ENCODE measurements around the gene RPTOR. TPM values are rescaled to one million over a fixed set of nuclear protein-coding genes. Genes with fewer than 3 reads are reported as not detected.
A peak's percentile ranks its signal among the peaks of the same experiment; 100 is the strongest.

The RPTOR gene
- total RNA-seq, 1 donor = 27.9 TPM

DNA sequence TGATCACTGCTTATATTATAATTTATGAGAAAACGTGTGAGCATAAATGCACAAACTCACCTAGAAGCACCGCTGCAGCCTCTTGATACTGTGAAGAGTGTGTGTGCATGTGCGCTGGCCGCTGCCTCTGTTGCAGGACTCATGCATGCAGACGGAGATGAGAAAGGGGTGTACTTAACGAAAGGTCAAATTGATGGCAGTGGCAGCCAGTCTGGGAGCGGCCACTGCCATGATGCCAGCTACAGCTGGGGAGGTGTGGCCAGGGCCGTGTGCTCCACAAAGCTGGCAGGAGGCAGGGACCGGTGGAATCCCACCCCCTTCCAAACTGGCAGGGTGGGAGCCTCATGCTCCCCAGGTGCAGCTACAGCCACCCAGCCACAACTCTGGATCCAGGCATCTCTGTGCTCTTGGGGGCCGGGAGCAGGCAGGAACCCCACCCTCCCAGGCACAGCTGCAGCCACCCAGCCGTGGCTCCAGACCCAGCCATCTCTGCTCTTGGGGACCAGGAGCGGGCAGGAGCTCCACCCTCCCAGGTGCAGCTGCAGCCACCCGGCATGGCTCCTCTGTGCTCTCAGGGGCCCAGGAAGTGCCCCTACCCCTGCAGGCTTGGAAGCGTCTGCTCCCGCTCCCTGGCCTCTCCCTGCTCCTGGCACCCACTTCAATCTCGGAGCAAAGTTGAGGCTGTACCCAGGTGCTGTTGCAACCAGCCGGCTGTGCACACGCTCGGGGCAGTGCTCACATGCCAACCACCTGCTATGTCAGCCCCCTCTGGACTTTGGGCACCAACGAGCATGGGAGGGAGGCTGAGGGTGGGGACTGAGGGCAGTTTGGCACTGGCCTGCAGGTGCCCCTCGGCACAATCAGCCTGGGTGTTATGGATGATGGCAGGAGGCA, 369.5 kb downstream of the RPTOR start:
- no peak for TF ChIP-seq CTCF (IDR thresholded peaks at IDR 0.05; ENCODE audit: extremely low read depth, low read depth, low read length)
- Histone ChIP-seq H2AFZ (ENCODE audit: low read length) (no peak overlapping the region), H3K9me3 (ENCODE audit: low read depth, low read length) (no peaks in the 10 kb centered on the region), H3K36me3 (ENCODE audit: insufficient read depth, low read length) (peaks cover 14% of the 10 kb centered on the region), H3K27me3 (ENCODE audit: insufficient read depth, low read length) (no peaks in the 10 kb centered on the region), H3K4me2 (ENCODE audit: insufficient read depth, low read length) (no peak overlapping the region), H3K4me1 (ENCODE audit: insufficient read depth, low read length) (no peaks in the 10 kb centered on the region), H3K4me3 (ENCODE audit: insufficient read depth, low read length) (no peak overlapping the region), H3K79me2 (ENCODE audit: insufficient read depth, low read length) (no peaks in the 10 kb centered on the region), H3K27ac (ENCODE audit: low read depth, low read length) (no peak overlapping the region), H4K20me1 (ENCODE audit: insufficient read depth, low read length) (no peaks in the 10 kb centered on the region)
- no peak for DNase-seq (ENCODE audit: insufficient read length, low spot score, missing footprints)

DNA sequence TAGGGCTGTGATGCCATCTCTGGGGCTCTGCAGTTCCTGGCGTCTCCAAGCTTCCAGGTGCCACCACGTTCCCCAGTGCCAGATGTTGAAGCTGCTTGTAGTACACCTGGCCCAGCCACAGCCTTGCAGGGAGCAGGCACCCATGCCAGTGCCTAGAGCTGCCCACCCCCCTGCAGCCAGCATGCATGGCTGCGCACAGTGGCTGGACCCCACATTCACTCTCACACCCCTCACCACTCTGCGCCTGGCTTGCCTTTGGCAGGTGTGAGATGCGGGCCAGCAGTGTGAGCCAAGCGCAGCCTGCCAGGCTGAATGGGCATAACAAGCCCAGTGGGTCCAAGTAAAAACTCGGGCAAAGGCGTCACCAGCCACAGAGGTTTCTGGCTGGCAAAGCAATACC, 371.6 kb downstream of the RPTOR start:
- Histone ChIP-seq H3K4me3 (ENCODE audit: insufficient read depth, low read length) (no peak overlapping the region), H3K79me2 (ENCODE audit: insufficient read depth, low read length) (no peaks in the 10 kb centered on the region), H3K27ac (ENCODE audit: low read depth, low read length) (no peak overlapping the region), H3K9me3 (ENCODE audit: low read depth, low read length) (no peaks in the 10 kb centered on the region), H4K20me1 (ENCODE audit: insufficient read depth, low read length) (no peaks in the 10 kb centered on the region), H2AFZ (ENCODE audit: low read length) (no peak overlapping the region), H3K27me3 (ENCODE audit: insufficient read depth, low read length) (no peaks in the 10 kb centered on the region), H3K4me1 (ENCODE audit: insufficient read depth, low read length) (no peaks in the 10 kb centered on the region), H3K36me3 (ENCODE audit: insufficient read depth, low read length) (peaks cover 8% of the 10 kb centered on the region), H3K4me2 (ENCODE audit: insufficient read depth, low read length) (no peak overlapping the region)
- DNase-seq (ENCODE audit: insufficient read length, low spot score, missing footprints) = no peak
- no peak for TF ChIP-seq CTCF (IDR thresholded peaks at IDR 0.05; ENCODE audit: extremely low read depth, low read depth, low read length)

DNA sequence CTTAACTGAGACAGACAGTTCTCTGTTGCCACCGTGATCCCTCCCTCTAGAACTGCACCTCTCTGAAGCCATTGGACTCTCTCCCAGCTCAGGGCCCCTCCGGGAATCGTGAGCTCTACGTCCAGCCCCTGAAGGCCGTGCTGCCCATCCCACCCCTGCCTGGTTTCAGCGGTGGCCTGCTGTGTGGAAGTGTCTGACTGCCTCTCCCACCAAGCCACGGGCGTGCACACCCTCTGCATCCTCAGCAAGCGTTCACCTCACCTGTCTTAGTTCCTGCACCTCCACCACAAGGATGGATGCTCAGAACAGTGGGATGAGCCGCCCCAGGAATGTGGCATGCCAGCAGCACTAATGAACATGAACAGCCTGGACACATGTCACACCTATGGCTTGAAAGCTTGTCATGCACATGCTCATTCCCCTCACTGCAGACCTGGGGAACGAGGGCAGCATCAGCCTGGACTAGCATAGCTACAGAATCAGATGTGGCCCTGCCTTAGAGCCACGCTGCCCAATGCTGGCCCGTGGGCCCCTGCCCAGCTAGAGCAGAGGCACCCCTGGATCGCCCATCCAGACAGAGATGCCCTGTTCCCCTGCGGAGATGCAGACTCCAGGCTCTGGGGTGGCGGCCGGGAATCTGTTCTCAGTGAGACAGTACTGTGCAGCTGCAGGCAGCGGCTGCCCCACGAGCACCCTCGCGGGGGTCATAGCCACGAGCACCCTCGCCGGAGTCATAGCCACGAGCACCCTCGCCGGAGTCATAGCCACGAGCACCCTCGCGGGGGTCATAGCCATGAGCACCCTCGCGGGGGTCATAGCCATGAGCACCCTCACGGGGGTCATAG, 373.3 kb downstream of the RPTOR start:
- Histone ChIP-seq H3K4me3 (ENCODE audit: insufficient read depth, low read length) (no peak overlapping the region), H2AFZ (ENCODE audit: low read length) (no peak overlapping the region), H3K36me3 (ENCODE audit: insufficient read depth, low read length) (no peaks in the 10 kb centered on the region), H4K20me1 (ENCODE audit: insufficient read depth, low read length) (no peaks in the 10 kb centered on the region), H3K27ac (ENCODE audit: low read depth, low read length) (no peak overlapping the region), H3K79me2 (ENCODE audit: insufficient read depth, low read length) (no peaks in the 10 kb centered on the region), H3K27me3 (ENCODE audit: insufficient read depth, low read length) (no peaks in the 10 kb centered on the region), H3K4me2 (ENCODE audit: insufficient read depth, low read length) (no peak overlapping the region), H3K4me1 (ENCODE audit: insufficient read depth, low read length) (no peaks in the 10 kb centered on the region), H3K9me3 (ENCODE audit: low read depth, low read length) (no peaks in the 10 kb centered on the region)
- peak; percentile 60 for DNase-seq (ENCODE audit: insufficient read length, low spot score, missing footprints)
- no peak for TF ChIP-seq CTCF (IDR thresholded peaks at IDR 0.05; ENCODE audit: extremely low read depth, low read depth, low read length)

GRCh38 chr17:80918731-80919130, 374.1 kb downstream of the RPTOR start:
- no peaks in the 10 kb centered on the region for H3K27me3 ChIP-seq (ENCODE audit: insufficient read depth, low read length)
- no peak for DNase-seq (ENCODE audit: insufficient read length, low spot score, missing footprints)
- no peaks in the 10 kb centered on the region for H3K4me1 ChIP-seq (ENCODE audit: insufficient read depth, low read length)
- H3K9me3 ChIP-seq (ENCODE audit: low read depth, low read length) = no peaks in the 10 kb centered on the region
- no peak overlapping the region for H3K4me2 ChIP-seq (ENCODE audit: insufficient read depth, low read length)
- no peak overlapping the region for H3K4me3 ChIP-seq (ENCODE audit: insufficient read depth, low read length)
- H2AFZ ChIP-seq (ENCODE audit: low read length) = no peak overlapping the region
- no peak overlapping the region for H3K27ac ChIP-seq (ENCODE audit: low read depth, low read length)
- no peaks in the 10 kb centered on the region for H3K79me2 ChIP-seq (ENCODE audit: insufficient read depth, low read length)
- H4K20me1 ChIP-seq (ENCODE audit: insufficient read depth, low read length) = no peaks in the 10 kb centered on the region
- TF ChIP-seq CTCF (IDR thresholded peaks at IDR 0.05; ENCODE audit: extremely low read depth, low read depth, low read length) = no peak
- H3K36me3 ChIP-seq (ENCODE audit: insufficient read depth, low read length) = no peaks in the 10 kb centered on the region
